HG02970 (cell line): ENCODE results near the gene KRTAP5-11.
"Not testable (repeated sequence)": the region's sequence is repeated elsewhere in the genome, so short reads cannot be mapped to it uniquely, and the experiment has no call there.

ENCODE experiments used
- ATAC-seq: cut with Tn5 transposase; IDR thresholded peaks from one replicate; pipeline ENCODE4 v1.9.1; 2021; ENCODE audit warnings: mild to moderate bottlenecking, moderate library complexity, moderate number of reproducible peaks; ENCODE audit not compliant: unreplicated experiment, low FRiP score

Gene KRTAP5-11

GRCh38 chr11:71558996-71559395, 23.7 kb downstream of the KRTAP5-11 start:
- ATAC-seq: no peak

GRCh38 chr11:71557257-71557656, 25.4 kb downstream of the KRTAP5-11 start:
- no peak for ATAC-seq

GRCh38 chr11:71556018-71556417, 26.7 kb downstream of the KRTAP5-11 start:
- ATAC-seq: no peak

GRCh38 chr11:71555508-71555907, 27.2 kb downstream of the KRTAP5-11 start:
- no peak for ATAC-seq

GRCh38 chr11:71554996-71555395, 27.7 kb downstream of the KRTAP5-11 start:
- ATAC-seq: no peak

GRCh38 chr11:71551711-71552110, 31.0 kb downstream of the KRTAP5-11 start:
- ATAC-seq: no peak

- no peak for ATAC-seq
Measured at GRCh38 chr11:71548716-71549151, 33.9 kb downstream of the KRTAP5-11 start.

- ATAC-seq: no peak
Measured at GRCh38 chr11:71548120-71548519, 34.6 kb downstream of the KRTAP5-11 start, which contains the start of gene KRTAP5-9. Gene KRTAP5-9 (plus strand): TSS chr11:71548420. CDS start chr11:71548658, 238 bp downstream.

GRCh38 chr11:71545405-71545966, 37.2 kb downstream of the KRTAP5-11 start:
- ATAC-seq: no peak

- ATAC-seq: no peak
Measured at GRCh38 chr11:71544525-71545214, 38.0 kb downstream of the KRTAP5-11 start.

GRCh38 chr11:71543866-71544265, 38.8 kb downstream of the KRTAP5-11 start:
- no peak for ATAC-seq

- ATAC-seq: no peak
Measured at GRCh38 chr11:71542879-71543777, 39.5 kb downstream of the KRTAP5-11 start.

- no peak for ATAC-seq
Measured at GRCh38 chr11:71542382-71542781, 40.3 kb downstream of the KRTAP5-11 start.

- ATAC-seq: not testable (repeated sequence)
Measured at GRCh38 chr11:71540521-71541304, 42.0 kb downstream of the KRTAP5-11 start.

GRCh38 chr11:71539971-71540370, 42.7 kb downstream of the KRTAP5-11 start:
- not testable (repeated sequence) for ATAC-seq

GRCh38 chr11:71539017-71539416, 43.7 kb downstream of the KRTAP5-11 start:
- no peak for ATAC-seq

GRCh38 chr11:71538666-71538990, 44.0 kb downstream of the KRTAP5-11 start:
- ATAC-seq: no peak

- not testable (repeated sequence) for ATAC-seq
Measured at GRCh38 chr11:71537977-71538665, 44.6 kb downstream of the KRTAP5-11 start, which contains the start of gene KRTAP5-8. Gene KRTAP5-8 (plus strand): TSS chr11:71538025. CDS start chr11:71538056, 31 bp downstream.

GRCh38 chr11:71537537-71537936, 45.1 kb downstream of the KRTAP5-11 start:
- no peak for ATAC-seq

- ATAC-seq: no peak
Measured at GRCh38 chr11:71535825-71536224, 46.9 kb downstream of the KRTAP5-11 start.
